Measurements from ENCODE around the gene RUVBL2.

Gene RUVBL2

DNA sequence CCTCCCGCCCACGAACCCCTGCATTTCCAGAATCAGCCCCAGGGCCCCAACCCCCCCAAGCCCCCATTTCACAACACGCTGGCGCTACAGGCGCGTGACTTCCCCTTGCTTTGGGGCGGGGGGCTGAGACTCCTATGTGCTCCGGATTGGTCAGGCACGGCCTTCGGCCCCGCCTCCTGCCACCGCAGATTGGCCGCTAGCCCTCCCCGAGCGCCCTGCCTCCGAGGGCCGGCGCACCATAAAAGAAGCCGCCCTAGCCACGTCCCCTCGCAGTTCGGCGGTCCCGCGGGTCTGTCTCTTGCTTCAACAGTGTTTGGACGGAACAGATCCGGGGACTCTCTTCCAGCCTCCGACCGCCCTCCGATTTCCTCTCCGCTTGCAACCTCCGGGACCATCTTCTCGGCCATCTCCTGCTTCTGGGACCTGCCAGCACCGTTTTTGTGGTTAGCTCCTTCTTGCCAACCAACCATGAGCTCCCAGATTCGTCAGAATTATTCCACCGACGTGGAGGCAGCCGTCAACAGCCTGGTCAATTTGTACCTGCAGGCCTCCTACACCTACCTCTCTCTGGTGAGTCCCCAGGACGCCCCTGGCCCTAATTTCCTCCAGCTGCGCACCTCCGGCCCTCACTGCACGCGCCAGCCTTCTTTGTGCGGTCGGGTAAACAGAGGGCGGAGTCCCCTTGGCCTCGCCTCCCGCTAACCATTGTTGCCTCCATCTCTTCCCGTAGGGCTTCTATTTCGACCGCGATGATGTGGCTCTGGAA lies 28.5 kb upstream of the RUVBL2 start, which contains the start of gene FTL:
FTL (plus strand) TSS at position 270 of the 766 bp plus-strand sequence; CDS start at position 469, 199 bp downstream.
- TF ChIP-seq FOXP2 (optimal IDR thresholded peaks at IDR 0.05; ENCODE audit: borderline replicate concordance, extremely low read depth, extremely low read length, insufficient read depth) (peak; percentile 88), TAF1 (IDR thresholded peaks at IDR 0.05; ENCODE audit: borderline replicate concordance, insufficient read depth, low read length) (peak; percentile 91), POLR2AphosphoS5 (IDR thresholded peaks at IDR 0.05; ENCODE audit: low read depth, low read length) (peak; percentile 95), SIN3A (IDR thresholded peaks at IDR 0.05; ENCODE audit: borderline replicate concordance, insufficient read depth, low read length) (no peak)
- TF ChIP-seq, protein P1, sequence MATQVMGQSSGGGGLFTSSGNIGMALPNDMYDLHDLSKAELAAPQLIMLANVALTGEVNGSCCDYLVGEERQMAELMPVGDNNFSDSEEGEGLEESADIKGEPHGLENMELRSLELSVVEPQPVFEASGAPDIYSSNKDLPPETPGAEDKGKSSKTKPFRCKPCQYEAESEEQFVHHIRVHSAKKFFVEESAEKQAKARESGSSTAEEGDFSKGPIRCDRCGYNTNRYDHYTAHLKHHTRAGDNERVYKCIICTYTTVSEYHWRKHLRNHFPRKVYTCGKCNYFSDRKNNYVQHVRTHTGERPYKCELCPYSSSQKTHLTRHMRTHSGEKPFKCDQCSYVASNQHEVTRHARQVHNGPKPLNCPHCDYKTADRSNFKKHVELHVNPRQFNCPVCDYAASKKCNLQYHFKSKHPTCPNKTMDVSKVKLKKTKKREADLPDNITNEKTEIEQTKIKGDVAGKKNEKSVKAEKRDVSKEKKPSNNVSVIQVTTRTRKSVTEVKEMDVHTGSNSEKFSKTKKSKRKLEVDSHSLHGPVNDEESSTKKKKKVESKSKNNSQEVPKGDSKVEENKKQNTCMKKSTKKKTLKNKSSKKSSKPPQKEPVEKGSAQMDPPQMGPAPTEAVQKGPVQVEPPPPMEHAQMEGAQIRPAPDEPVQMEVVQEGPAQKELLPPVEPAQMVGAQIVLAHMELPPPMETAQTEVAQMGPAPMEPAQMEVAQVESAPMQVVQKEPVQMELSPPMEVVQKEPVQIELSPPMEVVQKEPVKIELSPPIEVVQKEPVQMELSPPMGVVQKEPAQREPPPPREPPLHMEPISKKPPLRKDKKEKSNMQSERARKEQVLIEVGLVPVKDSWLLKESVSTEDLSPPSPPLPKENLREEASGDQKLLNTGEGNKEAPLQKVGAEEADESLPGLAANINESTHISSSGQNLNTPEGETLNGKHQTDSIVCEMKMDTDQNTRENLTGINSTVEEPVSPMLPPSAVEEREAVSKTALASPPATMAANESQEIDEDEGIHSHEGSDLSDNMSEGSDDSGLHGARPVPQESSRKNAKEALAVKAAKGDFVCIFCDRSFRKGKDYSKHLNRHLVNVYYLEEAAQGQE (IDR thresholded peaks at IDR 0.05; ENCODE audit: insufficient read depth in 1 of 2, low read depth in 2 of 2, low read length in 2 of 2), result peak; percentile 37 to 69; a peak in 3 of 4 replicates

DNA sequence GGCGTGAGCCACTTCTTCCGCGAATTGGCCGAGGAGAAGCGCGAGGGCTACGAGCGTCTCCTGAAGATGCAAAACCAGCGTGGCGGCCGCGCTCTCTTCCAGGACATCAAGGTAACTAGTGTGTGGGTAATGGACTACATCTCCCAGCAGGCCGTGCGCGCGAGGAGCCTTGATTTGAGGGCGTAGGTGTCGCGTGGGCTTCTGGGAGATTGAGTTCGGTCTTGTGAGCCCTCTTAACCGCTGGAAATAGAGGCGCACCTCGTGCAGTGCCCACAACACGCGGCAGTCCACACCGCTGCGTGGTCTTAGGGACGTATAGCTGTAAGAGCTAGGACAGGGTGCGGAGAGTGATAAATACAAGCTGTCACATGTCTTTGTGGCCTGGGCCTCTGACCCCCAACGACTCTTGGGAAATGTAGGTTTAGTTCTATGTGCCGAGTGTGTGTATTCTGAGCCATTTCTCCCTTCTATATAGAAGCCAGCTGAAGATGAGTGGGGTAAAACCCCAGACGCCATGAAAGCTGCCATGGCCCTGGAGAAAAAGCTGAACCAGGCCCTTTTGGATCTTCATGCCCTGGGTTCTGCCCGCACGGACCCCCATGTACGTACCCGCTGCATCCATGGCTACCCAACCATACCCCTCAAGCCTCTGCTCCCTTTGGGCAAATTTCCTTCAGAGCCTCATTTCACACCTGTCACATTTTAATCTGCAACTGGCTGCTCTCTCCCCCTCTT lies 27.7 kb upstream of the RUVBL2 start:
- peak; percentile 10; the same call in 1 of the 2 replicates for TF ChIP-seq POLR2AphosphoS5 (IDR thresholded peaks at IDR 0.05; ENCODE audit: low read depth, low read length)
- no peak for TF ChIP-seq SIN3A (IDR thresholded peaks at IDR 0.05; ENCODE audit: borderline replicate concordance, insufficient read depth, low read length)
- TF ChIP-seq FOXP2 (optimal IDR thresholded peaks at IDR 0.05; ENCODE audit: borderline replicate concordance, extremely low read depth, extremely low read length, insufficient read depth), result peak; percentile 4

DNA sequence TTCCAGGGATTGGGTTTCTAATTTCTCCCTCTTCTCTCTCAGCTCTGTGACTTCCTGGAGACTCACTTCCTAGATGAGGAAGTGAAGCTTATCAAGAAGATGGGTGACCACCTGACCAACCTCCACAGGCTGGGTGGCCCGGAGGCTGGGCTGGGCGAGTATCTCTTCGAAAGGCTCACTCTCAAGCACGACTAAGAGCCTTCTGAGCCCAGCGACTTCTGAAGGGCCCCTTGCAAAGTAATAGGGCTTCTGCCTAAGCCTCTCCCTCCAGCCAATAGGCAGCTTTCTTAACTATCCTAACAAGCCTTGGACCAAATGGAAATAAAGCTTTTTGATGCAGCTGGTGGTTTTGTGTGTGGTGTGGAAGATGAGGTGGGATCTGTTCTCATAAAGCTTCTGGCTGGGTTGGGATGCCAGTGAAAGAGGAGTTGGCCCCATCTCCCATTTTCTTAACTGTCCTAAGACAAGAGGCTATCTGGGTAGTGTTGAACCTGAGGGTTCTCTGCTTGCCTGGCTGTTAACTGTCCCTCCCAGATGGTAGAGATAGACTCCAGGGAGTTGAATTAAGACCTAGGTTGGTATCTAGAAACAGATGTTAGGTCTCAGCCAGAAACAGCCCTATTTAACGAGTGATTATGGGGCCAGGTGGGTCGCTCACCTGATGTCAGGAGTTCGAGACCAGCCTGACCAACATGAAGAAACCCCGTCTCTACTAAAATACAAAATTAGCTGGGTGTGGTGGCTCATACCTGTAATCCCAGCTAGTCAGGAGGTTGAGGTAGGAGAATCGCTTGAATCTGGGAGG lies 26.9 kb upstream of the RUVBL2 start:
- TF ChIP-seq, protein P1 (IDR thresholded peaks at IDR 0.05; ENCODE audit: insufficient read depth in 1 of 2, low read depth in 2 of 2, low read length in 2 of 2), result no peak
- TF ChIP-seq SIN3A (IDR thresholded peaks at IDR 0.05; ENCODE audit: borderline replicate concordance, insufficient read depth, low read length) (no peak), POLR2AphosphoS5 (IDR thresholded peaks at IDR 0.05; ENCODE audit: low read depth, low read length) (peak; percentile 29; the same call in 1 of the 2 replicates), FOXP2 (optimal IDR thresholded peaks at IDR 0.05; ENCODE audit: borderline replicate concordance, extremely low read depth, extremely low read length, insufficient read depth) (no peak), TAF1 (IDR thresholded peaks at IDR 0.05; ENCODE audit: borderline replicate concordance, insufficient read depth, low read length) (no peak)

DNA sequence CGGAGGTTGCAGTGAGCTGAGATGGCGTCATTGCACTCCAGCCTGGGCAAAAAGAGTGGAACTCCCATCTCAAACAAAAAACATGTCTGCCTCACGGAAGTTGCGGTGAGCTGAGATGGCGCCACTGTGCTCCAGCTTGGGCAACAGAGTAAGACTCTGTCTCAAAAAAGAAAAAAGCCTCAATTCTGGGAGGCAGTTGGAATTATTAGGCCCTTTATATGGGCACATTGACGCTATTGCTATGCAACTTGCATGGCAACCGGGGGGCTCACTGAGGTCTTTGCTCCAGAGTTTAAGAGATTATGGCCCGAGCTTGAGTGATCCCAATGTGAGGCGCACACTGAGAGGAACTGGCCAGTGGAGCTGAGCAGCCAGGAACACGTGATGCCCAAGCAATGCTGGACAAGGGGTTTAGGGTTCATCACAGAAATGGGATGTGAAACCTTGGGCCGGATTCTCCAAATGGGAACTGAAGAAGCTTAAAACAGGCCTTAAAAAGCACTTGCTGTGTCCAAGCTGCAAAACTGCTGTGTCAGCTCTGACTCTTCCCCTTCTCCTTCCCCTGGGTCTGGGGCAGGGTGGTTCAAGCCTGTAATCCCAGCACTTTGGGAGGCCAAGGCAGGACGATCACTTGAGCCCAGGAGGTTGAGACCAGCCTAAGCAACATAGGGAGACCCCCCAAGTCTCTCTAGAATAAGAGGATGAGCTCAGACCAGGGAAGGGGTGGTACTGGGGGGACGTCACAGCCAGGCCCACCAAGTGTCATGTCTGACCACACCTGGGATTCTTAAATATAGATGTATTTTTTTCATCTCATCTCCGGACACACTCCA lies 26.1 kb upstream of the RUVBL2 start:
- TF ChIP-seq POLR2AphosphoS5 (IDR thresholded peaks at IDR 0.05; ENCODE audit: low read depth, low read length) (peak; percentile 17; the same call in 1 of the 2 replicates), FOXP2 (optimal IDR thresholded peaks at IDR 0.05; ENCODE audit: borderline replicate concordance, extremely low read depth, extremely low read length, insufficient read depth) (no peak), SIN3A (IDR thresholded peaks at IDR 0.05; ENCODE audit: borderline replicate concordance, insufficient read depth, low read length) (no peak), TAF1 (IDR thresholded peaks at IDR 0.05; ENCODE audit: borderline replicate concordance, insufficient read depth, low read length) (no peak)

DNA sequence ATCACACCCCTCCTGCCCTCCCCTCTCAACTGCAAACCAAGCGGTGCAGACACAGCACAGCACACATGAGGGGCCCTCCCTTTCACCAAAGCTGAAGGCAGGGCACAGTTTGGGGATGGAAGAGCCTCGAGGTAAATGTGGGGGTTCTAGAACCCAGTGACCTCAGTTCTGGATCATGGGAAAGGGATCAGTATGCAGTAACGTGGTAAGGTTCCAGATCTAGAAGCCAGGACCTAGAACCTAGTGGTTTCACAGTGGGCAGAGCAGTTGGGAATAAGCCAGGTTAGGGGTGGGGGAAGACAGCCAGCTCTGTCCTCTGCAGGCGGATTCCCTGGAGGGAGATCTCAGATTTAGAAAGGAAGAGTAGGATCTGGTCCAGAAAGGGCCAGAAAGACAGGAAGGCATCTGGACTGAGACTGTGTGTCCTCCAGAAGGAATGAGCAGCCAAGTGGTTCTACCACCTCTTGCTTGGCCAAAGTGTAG lies 25.5 kb upstream of the RUVBL2 start:
- TF ChIP-seq SIN3A (IDR thresholded peaks at IDR 0.05; ENCODE audit: borderline replicate concordance, insufficient read depth, low read length) (no peak), TAF1 (IDR thresholded peaks at IDR 0.05; ENCODE audit: borderline replicate concordance, insufficient read depth, low read length) (no peak), POLR2AphosphoS5 (IDR thresholded peaks at IDR 0.05; ENCODE audit: low read depth, low read length) (no peak), FOXP2 (optimal IDR thresholded peaks at IDR 0.05; ENCODE audit: borderline replicate concordance, extremely low read depth, extremely low read length, insufficient read depth) (no peak)
- TF ChIP-seq, protein P1 (IDR thresholded peaks at IDR 0.05; ENCODE audit: insufficient read depth in 1 of 2, low read depth in 2 of 2, low read length in 2 of 2), result no peak

Data from PFSK-1 (cell line).